Smooth muscle cell of the pulmonary artery (primary cell): ENCODE data around the gene BCCIP. TPM values are rescaled to one million over a fixed set of nuclear protein-coding genes. Genes with fewer than 3 reads are reported as not detected.

Source experiments
- total RNA-seq: library from RNA; depleted of rRNA; stranded (reverse); fragments of >200 nt; gene quantifications from 2 replicates; pipeline ENCODE4 v1.2.3, GENCODE V29; 2014

The BCCIP gene
- total RNA-seq: 22.3 and 25.2 TPM in 2 replicates

DNA sequence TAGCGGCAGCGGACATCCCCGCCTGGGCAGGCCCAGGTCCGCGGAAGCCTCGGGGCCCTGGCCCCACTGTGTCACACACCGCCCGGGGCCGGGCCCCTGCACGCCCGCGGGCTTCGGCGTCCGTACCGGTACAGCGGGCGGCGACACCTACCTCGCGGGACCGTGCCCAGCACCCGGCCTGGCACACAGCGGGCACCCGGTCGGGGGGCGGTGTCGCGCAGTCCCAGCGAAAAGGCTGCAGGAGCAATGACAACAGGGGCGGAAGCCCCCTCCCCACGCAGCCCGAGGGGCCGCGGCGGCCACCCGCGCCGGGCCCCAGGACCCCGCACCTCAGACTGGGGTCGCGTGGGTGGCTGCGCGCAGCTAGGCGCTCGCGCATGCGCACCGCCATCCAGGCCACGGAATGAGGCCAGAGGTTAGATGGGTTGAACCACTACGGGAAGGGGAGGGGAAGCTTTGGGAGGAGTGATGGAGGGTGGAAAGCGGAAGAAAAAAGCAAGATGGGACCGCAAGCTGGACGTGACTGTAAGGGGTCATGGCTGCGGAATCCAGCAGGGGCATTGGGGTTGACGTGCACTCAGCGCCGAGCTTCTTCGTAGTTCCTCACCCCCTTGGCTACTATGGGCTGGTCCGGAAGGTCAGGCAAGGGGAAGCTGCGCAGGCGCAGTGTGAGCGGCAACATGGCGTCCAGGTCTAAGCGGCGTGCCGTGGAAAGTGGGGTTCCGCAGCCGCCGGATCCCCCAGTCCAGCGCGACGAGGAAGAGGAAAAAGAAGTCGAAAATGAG lies at the start of gene BCCIP, which contains the start of gene UROS:
Gene BCCIP (plus strand): TSS at position 669 of the 785 bp plus-strand sequence. CDS start 12 bp downstream, at position 681.
Gene UROS (minus strand): TSS at position 381 of the 785 bp plus-strand sequence. CDS start 6,759 bp downstream, outside the sequence.

DNA sequence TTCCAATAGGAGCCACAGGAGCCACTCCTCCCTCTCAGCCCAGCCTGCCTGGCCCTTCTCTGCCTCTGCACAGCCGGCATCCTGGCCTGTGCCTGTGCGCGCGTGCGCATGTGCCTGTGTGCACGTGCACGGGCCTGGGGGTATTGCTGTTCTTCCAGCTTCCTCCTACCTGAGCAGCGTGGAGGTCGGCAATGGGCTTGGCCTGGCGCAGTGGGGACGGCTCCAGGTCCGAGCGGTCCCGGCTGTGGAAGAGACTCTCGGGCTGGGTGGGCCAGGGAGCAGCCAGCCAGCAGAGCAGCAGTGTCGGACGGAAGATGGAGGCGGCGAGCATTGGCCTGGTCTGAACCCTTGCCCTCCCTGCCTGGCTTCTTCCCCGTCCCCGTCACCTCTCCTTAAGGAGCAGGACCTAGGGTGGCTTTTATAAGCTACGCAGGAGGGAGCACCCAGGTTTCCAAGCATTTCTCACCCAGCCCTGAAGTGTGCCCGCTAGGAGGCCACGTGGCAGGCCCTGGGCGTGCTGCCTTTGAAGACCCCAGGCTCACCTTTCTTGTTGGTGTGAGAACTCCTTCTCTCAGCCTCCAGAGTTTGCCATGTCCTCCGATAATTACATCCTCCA lies 47.7 kb upstream of the BCCIP start, which contains the start of gene MMP21:
Gene MMP21 (minus strand): TSS at position 331 of the 616 bp plus-strand sequence. CDS start 0 bp downstream, at position 331.

DNA sequence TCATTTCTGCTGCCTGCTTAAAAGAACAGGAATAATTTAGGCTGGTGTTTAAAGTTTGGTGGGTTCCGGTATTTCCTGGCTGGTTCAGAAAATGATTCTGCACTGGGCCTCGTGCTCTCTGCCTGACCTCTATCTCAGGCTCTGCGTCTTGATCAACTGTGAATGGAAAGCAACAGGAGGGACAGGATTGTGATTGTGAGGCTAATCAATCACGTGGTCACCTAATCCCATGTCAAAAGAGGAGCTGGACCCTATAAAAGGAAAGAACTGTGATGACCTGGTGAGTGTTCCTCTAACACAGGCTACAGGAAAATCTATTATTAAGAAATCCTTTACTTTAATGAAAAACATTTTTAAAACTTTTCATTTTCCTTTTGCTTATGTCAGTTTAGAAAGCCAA lies 57.8 kb downstream of the BCCIP start, which contains the start of gene DHX32:
Gene DHX32 (minus strand): TSS at position 101 of the 400 bp plus-strand sequence. CDS start 468 bp downstream, outside the sequence.

Other genes with a start within 250 kb of the BCCIP start
- gene TEX36, start 140.4 kb upstream of the BCCIP start, total RNA-seq: not detected in 2 replicates
- gene EDRF1, start 103.8 kb upstream of the BCCIP start, total RNA-seq: 21.2 and 23.0 TPM in 2 replicates
- gene MMP21, start 47.7 kb upstream of the BCCIP start, total RNA-seq: 0.13 TPM in 1 of 2 replicates, not detected in the other
- gene UROS, start 288 bp upstream of the BCCIP start, total RNA-seq: 41.0 and 48.7 TPM in 2 replicates
- gene DHX32, start 57.7 kb downstream of the BCCIP start, total RNA-seq: 42.3 and 45.9 TPM in 2 replicates
- gene FANK1, start 73.0 kb downstream of the BCCIP start, total RNA-seq: 6.6 and 12.4 TPM in 2 replicates